IMR-90 (cell line): ENCODE measurements around the gene MTMR3. TPM values are rescaled to one million over a fixed set of nuclear protein-coding genes. Genes with fewer than 3 reads are reported as not detected.

Source experiments
- ATAC-seq: fragments of 200-7000 bp; cut with Tn5 transposase; 2 replicates; pipeline ENCODE4 v1.9.1; 2020; ENCODE audit warnings: low read depth, mild to moderate bottlenecking, moderate library complexity
- BruUV-seq: library from RNA; stranded (reverse); fragments of 400-500 nt; replicated peaks from 2 replicates; lab custom pipeline; 2021; lab: Mats Ljungman, UMichigan
- CTCF ChIA-PET: fragments of 300-600 bp; formaldehyde crosslinking; extraction: SDS; loops from one replicate; lab custom pipeline; 2021; ENCODE audit warnings: antibody characterized with exemption; lab: Yijun Ruan, JAX
- POLR2A ChIA-PET: fragments of 300-600 bp; sonication (Branson Sonifier 250); formaldehyde crosslinking; loops from one replicate; lab custom pipeline; 2022; ENCODE audit warnings: antibody characterized with exemption; ENCODE audit not compliant: unreplicated experiment; lab: Charles Lee
- DNase-seq: peaks from one replicate; pipeline ENCODE4 v3.0.0; 2013
- H2AFZ ChIP-seq: replicated peaks from 2 replicates; pipeline ENCODE3; 2013; ENCODE audit warnings: low read length, mild to moderate bottlenecking; ENCODE audit not compliant: poor library complexity
- H2AK5ac ChIP-seq: 2 replicates; pipeline ENCODE4 v1.6.1; 2013; ENCODE audit warnings: low read depth, low read length, inconsistent platforms
- H2AK9ac ChIP-seq: replicated peaks from 2 replicates; pipeline ENCODE3; 2013; ENCODE audit warnings: mild to moderate bottlenecking, low read depth, low read length, moderate library complexity; ENCODE audit not compliant: poor library complexity
- H2BK120ac ChIP-seq: 2 replicates; pipeline ENCODE4 v1.6.1; 2013; ENCODE audit warnings: low read depth, low read length, inconsistent platforms
- H2BK15ac ChIP-seq: 3 replicates; pipeline ENCODE4 v1.6.1; 2013; ENCODE audit warnings: low read depth, low read length, inconsistent platforms
- H2BK20ac ChIP-seq: 2 replicates; pipeline ENCODE4 v1.6.1; 2013; ENCODE audit warnings: low read depth, mild to moderate bottlenecking, inconsistent platforms, low read length, moderate library complexity
- H2BK5ac ChIP-seq: 2 replicates; pipeline ENCODE4 v1.6.1; 2013; ENCODE audit warnings: mild to moderate bottlenecking, low read depth, low read length, inconsistent platforms; ENCODE audit not compliant: poor library complexity, severe bottlenecking
- H3K14ac ChIP-seq: replicated peaks from 2 replicates; pipeline ENCODE4 v1.6.1; 2013; ENCODE audit warnings: low read depth, low read length, inconsistent platforms
- H3K18ac ChIP-seq: 2 replicates; pipeline ENCODE4 v1.6.1; 2013; ENCODE audit warnings: low read depth, low read length, control low read depth
- H3K23ac ChIP-seq: 2 replicates; pipeline ENCODE4 v1.6.1; 2013; ENCODE audit warnings: low read depth, low read length, inconsistent platforms
- H3K27ac ChIP-seq: 2 replicates; pipeline ENCODE4 v1.5.1; 2013; ENCODE audit warnings: mild to moderate bottlenecking, control low read depth, low read length; ENCODE audit not compliant: insufficient read depth
- H3K27me3 ChIP-seq: 2 replicates; pipeline ENCODE4 v1.6.1; 2013; ENCODE audit warnings: low read length; ENCODE audit not compliant: control insufficient read depth, insufficient read depth
- H3K36me3 ChIP-seq: 2 replicates; pipeline ENCODE4 v1.6.1; 2013; ENCODE audit warnings: low read length, mixed read lengths; ENCODE audit not compliant: control insufficient read depth, insufficient read depth
- H3K4ac ChIP-seq: 2 replicates; pipeline ENCODE4 v1.6.1; 2013; ENCODE audit warnings: low read depth, low read length, inconsistent platforms
- H3K4me1 ChIP-seq: 2 replicates; pipeline ENCODE4 v1.6.1; 2013; ENCODE audit warnings: low read length, mixed read lengths; ENCODE audit not compliant: control insufficient read depth, insufficient read depth
- H3K4me2 ChIP-seq: 2 replicates; pipeline ENCODE4 v1.6.1; 2013; ENCODE audit warnings: low read depth, mild to moderate bottlenecking, control low read depth, low read length, moderate library complexity
- H3K4me3 ChIP-seq: 2 replicates; pipeline ENCODE4 v1.5.1; 2013; ENCODE audit warnings: low read depth, mild to moderate bottlenecking, control low read depth, low read length, moderate library complexity; ENCODE audit not compliant: insufficient read depth
- H3K56ac ChIP-seq: 2 replicates; pipeline ENCODE4 v1.6.1; 2013; ENCODE audit warnings: low read length, inconsistent platforms; ENCODE audit not compliant: insufficient read depth; ENCODE audit errors: extremely low read depth
- H3K79me1 ChIP-seq, 2 experiments: 2 replicates each; pipeline ENCODE4 v1.6.1; 2013; ENCODE audit warnings: low read length in 2 of 2, inconsistent platforms in 1 of 2, low read depth in 1 of 2
- H3K9ac ChIP-seq: 2 replicates; pipeline ENCODE4 v1.6.1; 2013; ENCODE audit warnings: low read depth, low read length, control low read depth
- H3K9me1 ChIP-seq: 2 replicates; pipeline ENCODE4 v1.6.1; 2013; ENCODE audit warnings: low read length, inconsistent platforms; ENCODE audit not compliant: insufficient read depth
- H3K9me3 ChIP-seq: 2 replicates; pipeline ENCODE4 v1.6.1; 2013; ENCODE audit warnings: low read length; ENCODE audit not compliant: control insufficient read depth, insufficient read depth
- H4K20me1 ChIP-seq: 2 replicates; pipeline ENCODE4 v1.6.1; 2013; ENCODE audit warnings: low read length, inconsistent platforms; ENCODE audit not compliant: insufficient read depth
- H4K5ac ChIP-seq: 2 replicates; pipeline ENCODE4 v1.6.1; 2013; ENCODE audit warnings: mild to moderate bottlenecking, low read depth, low read length, control low read depth
- H4K8ac ChIP-seq, 2 experiments: 2 replicates each; pipeline ENCODE4 v1.6.1; 2013; ENCODE audit warnings: low read depth in 2 of 2, low read length in 2 of 2, control low read depth in 1 of 2, inconsistent platforms in 1 of 2
- H4K91ac ChIP-seq: 2 replicates; pipeline ENCODE4 v1.6.1; 2013; ENCODE audit warnings: low read depth, low read length, inconsistent platforms; ENCODE audit not compliant: insufficient read depth
- FOS ChIP-seq: fragments of 150-350 bp; IDR thresholded peaks from 2 replicates; pipeline ENCODE4 v1.6.1; 2016; ENCODE audit warnings: low read depth, low read length
- WGBS, 2 experiments: methylation state at CpG; one replicate each; pipeline versions ENCODE4 v1.1.5 to v1.1.7; 2013; ENCODE audit warnings: missing lambda C conversion rate in 2 of 2; ENCODE audit not compliant: insufficient read length in 1 of 2; ENCODE audit errors: extremely low coverage in 2 of 2; 5-methylcytosine and 5-hydroxymethylcytosine counted together
- dilution Hi-C: fragments of 300-500 bp; cut with HindIII; formaldehyde crosslinking; loops from one replicate; pipeline ENCODE4 v1.14.3; 2018; ENCODE audit warnings: low sequenced_read_pairs; ENCODE audit not compliant: unreplicated experiment
- in situ Hi-C: fragments of 300-500 bp; cut with MboI; formaldehyde crosslinking; loops from 3 replicates; pipeline ENCODE4 v1.14.3; 2019; ENCODE audit warnings: low sequenced_read_pairs, inconsistent platforms, mixed read lengths
- intact Hi-C: fragments of 100-400 bp; cut with micrococcal nuclease; formaldehyde crosslinking; loops from 2 replicates; pipeline ENCODE4 v1.10.0; 2022
- polyA plus RNA-seq, 3 experiments: library from polyadenylated mRNA; depleted of rRNA; stranded (reverse); fragments of >200 nt; gene quantifications; 2 replicates each; pipeline ENCODE4 v1.2.3, GENCODE V29; 2012; ENCODE audit warnings: low replicate concordance in 1 of 3
- total RNA-seq: library from RNA; depleted of rRNA; stranded (reverse); fragments of >200 nt; gene quantifications from 2 replicates; pipeline ENCODE4 v1.2.3, GENCODE V29; 2012

Gene MTMR3
- total and polyA plus RNA-seq, 2 of the 4 experiments (the other 2 are of a cell fraction): 21.3 to 29.4 TPM

DNA sequence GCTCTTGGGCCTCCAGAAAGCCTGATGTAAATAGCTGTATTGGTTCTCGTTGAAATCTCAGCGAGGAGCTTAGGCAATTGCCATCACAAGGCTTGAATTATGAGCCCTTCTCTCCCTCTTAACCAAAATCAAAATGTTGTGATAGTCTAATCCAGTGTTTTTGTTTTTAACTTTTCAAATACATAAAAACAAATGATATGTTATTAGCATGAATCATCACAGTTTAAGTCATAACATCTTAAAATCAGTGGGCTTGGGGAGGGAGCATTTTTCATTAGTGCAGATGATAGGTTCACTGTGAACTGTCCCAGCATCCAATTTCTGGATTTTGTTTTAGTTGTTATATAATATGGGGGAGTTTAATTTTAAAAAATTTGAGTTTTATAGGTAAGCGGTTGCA lies 148.4 kb downstream of the MTMR3 start:
- no peak overlapping the region for H2BK20ac ChIP-seq
- H3K18ac ChIP-seq: no peak overlapping the region
- in situ Hi-C loops (no loop called here), intact Hi-C loops (no loop called here), dilution Hi-C loops (loop anchor here (25.0 kb wide), 1 partner anchor 344 kb away; no protein-coding TSS in a partner anchor)
- H4K5ac ChIP-seq: no peak overlapping the region
- no peak overlapping the region for H3K23ac ChIP-seq
- DNase-seq (no peak), ATAC-seq (no peak)
- no peaks in the 10 kb centered on the region for H3K9me3 ChIP-seq
- H3K56ac ChIP-seq: no peak overlapping the region
- no peak overlapping the region for H2AFZ ChIP-seq
- no peak overlapping the region for H2BK5ac ChIP-seq
- H2BK15ac ChIP-seq: no peak overlapping the region
- WGBS, 2 experiments: 100% methylated on average over 1 of the region's 3 CpGs; no CpG with 5 or more reads in 1 of the 2 experiments
- POLR2A ChIA-PET: interaction anchor here (0.5 kb wide), 1 partner anchor 224 kb away, joined by 4 read pairs; no protein-coding TSS in a partner anchor
- no peak overlapping the region for H3K4ac ChIP-seq
- BruUV-seq: no TSS peak
- no peak for TF ChIP-seq FOS
- no peaks in the 10 kb centered on the region for H3K27me3 ChIP-seq
- H3K9me1 ChIP-seq: peaks cover 14% of the 10 kb centered on the region
- H3K4me3 ChIP-seq: no peak overlapping the region
- no peak overlapping the region for H4K91ac ChIP-seq
- H3K14ac ChIP-seq: no peak overlapping the region
- H3K79me1 ChIP-seq: peaks cover 0 to 4% of the 10 kb centered on the region in 2 experiments; a peak in 1 of 4 replicates
- no peak overlapping the region for H3K4me2 ChIP-seq
- CTCF ChIA-PET: no interaction called here
- no peaks in the 10 kb centered on the region for H4K20me1 ChIP-seq
- no peak overlapping the region for H2AK9ac ChIP-seq
- no peak overlapping the region for H2AK5ac ChIP-seq
- H3K9ac ChIP-seq: no peak overlapping the region
- no peak overlapping the region for H4K8ac ChIP-seq
- no peaks in the 10 kb centered on the region; the same call in 1 of the 2 replicates for H3K4me1 ChIP-seq
- H2BK120ac ChIP-seq: no peak overlapping the region; the same call in 1 of the 2 replicates
- H3K27ac ChIP-seq: no peak overlapping the region
- H3K36me3 ChIP-seq: peaks cover 17% of the 10 kb centered on the region; the same call in 1 of the 2 replicates
